H1 (cell line): ENCODE data around the gene OR10H5. TPM values are rescaled to one million over a fixed set of nuclear protein-coding genes. Genes with fewer than 3 reads are reported as not detected.

Experiments
- CTCF ChIA-PET: fragments of 300-600 bp; sonication (Branson Sonifier 250); formaldehyde crosslinking; loops from one replicate; lab custom pipeline; 2021; ENCODE audit not compliant: partially characterized antibody; lab: Charles Lee
- POLR2A ChIA-PET: fragments of 300-600 bp; sonication (Branson Sonifier 250); formaldehyde crosslinking; loops from one replicate; lab custom pipeline; 2021; ENCODE audit warnings: inconsistent platforms; ENCODE audit not compliant: partially characterized antibody; lab: Charles Lee
- DNase-seq, 2 experiments: peaks; one replicate each; pipeline versions ENCODE4 v3.0.0 to v3.0.0-alpha.2; 2010 to 2022; ENCODE audit warnings: low spot score in 2 of 2, low read depth in 1 of 2, mixed read lengths in 1 of 2
- FAIRE-seq: peaks from 2 replicates; lab custom pipeline; 2011; peaks lifted over from hg19 to GRCh38; lab: Jason Lieb, UNC
- H2AFZ ChIP-seq: 2 replicates; pipeline ENCODE4 v1.8.1; 2012; ENCODE audit warnings: low read length, inconsistent platforms
- H2AK5ac ChIP-seq: 2 replicates; pipeline ENCODE4 v1.6.1; 2013; ENCODE audit warnings: low read depth, low read length
- H2BK120ac ChIP-seq: replicated peaks from 2 replicates; pipeline ENCODE3; 2013; ENCODE audit warnings: low read depth, low read length, inconsistent platforms
- H2BK12ac ChIP-seq: 2 replicates; pipeline ENCODE4 v1.6.1; 2013; ENCODE audit warnings: low read depth, low read length
- H2BK15ac ChIP-seq: 2 replicates; pipeline ENCODE4 v1.6.1; 2013; ENCODE audit warnings: low read length
- H2BK20ac ChIP-seq: 2 replicates; pipeline ENCODE4 v1.6.1; 2013; ENCODE audit warnings: low read length
- H2BK5ac ChIP-seq: 2 replicates; pipeline ENCODE4 v1.6.1; 2013; ENCODE audit warnings: low read depth, low read length
- H3K14ac ChIP-seq: 2 replicates; pipeline ENCODE4 v1.6.1; 2013; ENCODE audit warnings: inconsistent platforms; ENCODE audit not compliant: insufficient read length
- H3K18ac ChIP-seq: 2 replicates; pipeline ENCODE4 v1.6.1; 2013; ENCODE audit warnings: low read length; ENCODE audit errors: extremely low read depth
- H3K23ac ChIP-seq: 2 replicates; pipeline ENCODE4 v1.6.1; 2013; ENCODE audit warnings: inconsistent platforms; ENCODE audit not compliant: insufficient read length
- H3K23me2 ChIP-seq: 2 replicates; pipeline ENCODE4 v1.6.1; 2013; ENCODE audit warnings: low read depth, low read length
- H3K27ac ChIP-seq: 2 replicates; pipeline ENCODE4 v1.6.1; 2011; ENCODE audit warnings: low read depth, low read length, inconsistent platforms
- H3K27me3 ChIP-seq, 4 experiments: replicated peaks in 1 of 4; 1 replicate in 1 of 4; 2 replicates in 3 of 4; pipeline versions ENCODE4 v1.6.1 to v1.8.1; 2011 to 2013; ENCODE audit warnings: low read length in 3 of 4, mild to moderate bottlenecking in 3 of 4, inconsistent platforms in 2 of 4, mixed read lengths in 2 of 4, moderate library complexity in 1 of 4; ENCODE audit not compliant: control insufficient read depth in 3 of 4, insufficient read depth in 3 of 4; ENCODE audit errors: extremely low read depth in 1 of 4
- H3K36me3 ChIP-seq, 4 experiments: 2 replicates each; pipeline versions ENCODE4 v1.6.1 to v1.8.1; 2011 to 2013; ENCODE audit warnings: mild to moderate bottlenecking in 4 of 4, low read length in 3 of 4, moderate library complexity in 2 of 4, control low read depth in 1 of 4, inconsistent platforms in 1 of 4; ENCODE audit not compliant: insufficient read depth in 4 of 4, control insufficient read depth in 2 of 4
- H3K4ac ChIP-seq: replicated peaks from 2 replicates; pipeline ENCODE3; 2013; ENCODE audit warnings: low read length, low read depth, mixed read lengths, inconsistent platforms; ENCODE audit not compliant: insufficient read length
- H3K4me1 ChIP-seq, 4 experiments: replicated peaks in 1 of 4; 1 replicate in 1 of 4; 2 replicates in 3 of 4; pipeline versions ENCODE4 v1.6.1 to v1.8.1; 2011 to 2013; ENCODE audit warnings: low read length in 3 of 4, inconsistent platforms in 2 of 4, mixed read lengths in 1 of 4; ENCODE audit not compliant: insufficient read depth in 4 of 4, control insufficient read depth in 3 of 4
- H3K4me2 ChIP-seq, 2 experiments: 2 replicates each; pipeline versions ENCODE4 v1.6.1 to v1.8.1; 2011 to 2013; ENCODE audit warnings: low read depth in 2 of 2, low read length in 2 of 2, control low read depth in 1 of 2, inconsistent platforms in 1 of 2, mild to moderate bottlenecking in 1 of 2; ENCODE audit not compliant: insufficient read depth in 1 of 2
- H3K4me3 ChIP-seq, 4 experiments: fragments of 200-600, 300-600 bp in 1 of 4; sonication (generic), shearing (Covaris generic), sonication (Bioruptor Twin) in 1 of 4; 2 replicates each; pipeline versions ENCODE4 v1.5.1 to v1.8.1; 2011 to 2016; ENCODE audit warnings: low read length in 4 of 4, low read depth in 3 of 4, control low read depth in 2 of 4, inconsistent platforms in 2 of 4, mild to moderate bottlenecking in 2 of 4, mixed read lengths in 1 of 4, moderate library complexity in 1 of 4; ENCODE audit not compliant: insufficient read depth in 2 of 4; ENCODE audit errors: extremely low read depth in 1 of 4
- H3K56ac ChIP-seq: replicated peaks from 2 replicates; pipeline ENCODE3; 2013; ENCODE audit warnings: low read depth, mild to moderate bottlenecking, mixed read lengths, low read length, inconsistent platforms; ENCODE audit not compliant: insufficient read length
- H3K79me1 ChIP-seq: 2 replicates; pipeline ENCODE4 v1.6.1; 2013; ENCODE audit warnings: low read depth, low read length, control low read depth
- H3K79me2 ChIP-seq, 2 experiments: 2 replicates each; pipeline versions ENCODE4 v1.6.1 to v1.8.1; 2012 to 2013; ENCODE audit warnings: low read length in 2 of 2, mild to moderate bottlenecking in 2 of 2, inconsistent platforms in 1 of 2; ENCODE audit not compliant: insufficient read depth in 2 of 2, control insufficient read depth in 1 of 2
- H3K9ac ChIP-seq, 4 experiments: replicated peaks in 1 of 4; 1 replicate in 1 of 4; 2 replicates in 3 of 4; pipeline versions ENCODE4 v1.6.1 to v1.8.1; 2011 to 2013; ENCODE audit warnings: low read depth in 3 of 4, low read length in 3 of 4, control low read depth in 2 of 4, mild to moderate bottlenecking in 2 of 4, moderate library complexity in 2 of 4, inconsistent platforms in 1 of 4; ENCODE audit errors: extremely low read depth in 1 of 4
- H3K9me3 ChIP-seq, 2 experiments: 2 replicates each; pipeline versions ENCODE4 v1.6.1 to v1.8.1; 2012 to 2013; ENCODE audit warnings: mild to moderate bottlenecking in 2 of 2, moderate library complexity in 2 of 2, control low read depth in 1 of 2, inconsistent platforms in 1 of 2, low read depth in 1 of 2, low read length in 1 of 2, mixed read lengths in 1 of 2; ENCODE audit not compliant: insufficient read depth in 2 of 2
- H4K20me1 ChIP-seq, 2 experiments: replicated peaks in 1 of 2; 2 replicates each; pipeline versions ENCODE3 to v1.8.1; 2011 to 2013; ENCODE audit warnings: inconsistent platforms in 2 of 2, low read length in 2 of 2, mild to moderate bottlenecking in 1 of 2; ENCODE audit not compliant: insufficient read depth in 2 of 2, control insufficient read depth in 1 of 2
- H4K5ac ChIP-seq: 2 replicates; pipeline ENCODE4 v1.6.1; 2013; ENCODE audit warnings: low read length, low read depth, mixed read lengths, inconsistent platforms; ENCODE audit not compliant: insufficient read length
- H4K8ac ChIP-seq: 2 replicates; pipeline ENCODE4 v1.8.0; 2013; ENCODE audit warnings: mild to moderate bottlenecking, moderate library complexity, low read length, inconsistent platforms; ENCODE audit not compliant: insufficient read depth; ENCODE audit errors: extremely low read depth
- H4K91ac ChIP-seq: replicated peaks from 2 replicates; pipeline ENCODE3; 2013; ENCODE audit warnings: low read length, mixed read lengths, inconsistent platforms; ENCODE audit not compliant: insufficient read length
- ATF3 ChIP-seq: IDR thresholded peaks from 2 replicates; pipeline ENCODE4 v1.6.1; 2011; ENCODE audit warnings: low read depth, mild to moderate bottlenecking, low read length; ENCODE audit not compliant: insufficient read depth
- FOSL1 ChIP-seq: IDR thresholded peaks from 2 replicates; pipeline ENCODE4 v1.6.1; 2011; ENCODE audit warnings: mild to moderate bottlenecking, low read depth, low read length, moderate library complexity; ENCODE audit not compliant: insufficient read depth
- WGBS, 2 experiments: shearing (Covaris generic) in 1 of 2; methylation state at CpG; one replicate each; pipeline versions ENCODE4 v1.1.6 to v1.1.7; 2013 to 2015; ENCODE audit warnings: low lambda C conversion rate in 2 of 2, mixed read lengths in 2 of 2, inconsistent platforms in 1 of 2, low coverage in 1 of 2, missing lambda C conversion rate in 1 of 2; ENCODE audit not compliant: insufficient replicate concordance in 2 of 2, insufficient coverage in 1 of 2, insufficient read length in 1 of 2; ENCODE audit errors: extremely low coverage in 1 of 2, missing lambda C conversion rate in 1 of 2; 5-methylcytosine and 5-hydroxymethylcytosine counted together
- polyA plus RNA-seq, 7 experiments: library from polyadenylated mRNA; depleted of rRNA in 3 of 7; stranded (reverse) in 5 of 7; unstranded in 2 of 7; fragments of >200 nt in 5 of 7; fragments of 200-250 nt in 2 of 7; gene quantifications; 1 replicate in 5 of 7; 2 replicates in 1 of 7; 4 replicates in 1 of 7; pipeline versions ENCODE4 v1.2.1 to v1.2.3, GENCODE V29; 2011 to 2013; ENCODE audit warnings: missing spikeins in 2 of 7, mixed read lengths in 2 of 7
- total RNA-seq: library from RNA; stranded (reverse); fragmentation: NEBNext Ultra II Directional; extraction: Animal tissue kit (Norgen Biotek cat#: 25700); gene quantifications from 2 replicates; pipeline ENCODE4 v1.2.1, GENCODE V29; 2021

The OR10H5 gene
- total and polyA plus RNA-seq, 2 of the 8 experiments (the other 6 are each of a cell fraction or from before 2014, with no cell fraction given): not detected

- Histone ChIP-seq H3K79me2 (no peaks in the 10 kb centered on the region), H2BK12ac (no peak overlapping the region), H4K20me1 (no peaks in the 10 kb centered on the region), H3K36me3 (no peaks in the 10 kb centered on the region), H3K14ac (no peak overlapping the region), H2BK20ac (no peak overlapping the region), H3K4ac (no peak overlapping the region), H3K4me1 (no peaks in the 10 kb centered on the region), H3K79me1 (no peaks in the 10 kb centered on the region)
- TF ChIP-seq ATF3 (no peak), FOSL1 (no peak)
- TF ChIP-seq, all 59 proteins: peak for 0
- H3K4me2 ChIP-seq: no peak overlapping the region
- H2BK15ac ChIP-seq: no peak overlapping the region
- no peak overlapping the region for H2BK120ac ChIP-seq
- no peak overlapping the region for H2AFZ ChIP-seq
- H2BK5ac ChIP-seq: no peak overlapping the region
- no peak overlapping the region for H3K56ac ChIP-seq
- H4K91ac ChIP-seq: no peak overlapping the region
- H2AK5ac ChIP-seq: no peak overlapping the region
- no peak overlapping the region for H4K5ac ChIP-seq
- peaks cover 66 to 82% of the 10 kb centered on the region in 2 experiments for H3K9me3 ChIP-seq
- H3K23me2 ChIP-seq: no peaks in the 10 kb centered on the region
- no peak overlapping the region for H3K4me3 ChIP-seq
- ChIA-PET CTCF (no interaction called here), POLR2A (no interaction called here)
- H3K9ac ChIP-seq: no peak overlapping the region
- no peak overlapping the region for H3K23ac ChIP-seq
- no peak overlapping the region for H3K27ac ChIP-seq
- no peak overlapping the region for H3K18ac ChIP-seq
- DNase-seq (no peak), FAIRE-seq (no peak)
- no peaks in the 10 kb centered on the region for H3K27me3 ChIP-seq
- WGBS, 2 experiments: 79% methylated on average over 8 of the region's 8 CpGs; no CpG with 5 or more reads in 1 of the 2 experiments
- H4K8ac ChIP-seq: no peak overlapping the region
Measured at GRCh38 chr19:15820646-15821045, 33.2 kb downstream of the OR10H5 start.
